Transverse colon (tissue), 4 donors: Measurements from ENCODE around the gene NCK2. TPM values are rescaled to one million over a fixed set of nuclear protein-coding genes. Genes with fewer than 3 reads are reported as not detected.

Source experiments
- DNase-seq: peaks from one replicate; pipeline ENCODE4 v3.0.0-alpha.2; 2019
- H3K27ac ChIP-seq, 4 donors: fragments of 200-600 bp; sonication (generic); 2 replicates each; pipeline ENCODE4 v1.5.1; 2016 to 2018; ENCODE audit warnings: inconsistent platforms in 4 of 4
- H3K27me3 ChIP-seq: fragments of 200-600 bp; sonication (generic); 2 replicates; pipeline ENCODE4 v1.5.1; 2017; ENCODE audit warnings: inconsistent platforms
- H3K36me3 ChIP-seq, 4 donors: fragments of 200-600 bp; sonication (generic); 2 replicates each; pipeline ENCODE4 v1.5.1; 2017 to 2019; ENCODE audit warnings: inconsistent platforms in 4 of 4
- H3K4me1 ChIP-seq, 4 donors: fragments of 200-600 bp; sonication (generic); 2 replicates each; pipeline ENCODE4 v1.5.1; 2017 to 2020; ENCODE audit warnings: inconsistent platforms in 4 of 4
- H3K4me3 ChIP-seq, 4 donors: fragments of 200-600 bp; sonication (generic); 1 replicate in 1 of 4; 2 replicates in 3 of 4; pipeline versions ENCODE4 v1.5.1 to v1.6.1; 2017 to 2019; ENCODE audit warnings: inconsistent platforms in 4 of 4
- H3K9me3 ChIP-seq, 2 donors: fragments of 200-600 bp; sonication (generic); 2 replicates each; pipeline ENCODE4 v1.5.1; 2017 to 2019; ENCODE audit warnings: inconsistent platforms in 2 of 2
- EP300 ChIP-seq: sonication (generic); formaldehyde crosslinking; IDR thresholded peaks from one replicate; pipeline ENCODE4 v1.6.1; 2017; ENCODE audit warnings: antibody characterized with exemption, low read depth
- POLR2A ChIP-seq: fragments of 450-650 bp; IDR thresholded peaks from one replicate; pipeline ENCODE4 v1.6.1; 2016; ENCODE audit warnings: antibody characterized with exemption, mild to moderate bottlenecking, moderate library complexity
- POLR2AphosphoS5 ChIP-seq, 3 donors: sonication (generic); formaldehyde crosslinking; IDR thresholded peaks; one replicate each; pipeline ENCODE4 v1.6.1; 2016; ENCODE audit warnings: antibody characterized with exemption in 3 of 3
- WGBS, 2 donors: methylation state at CpG; one replicate each; pipeline ENCODE4 v1.1.5; 2018; ENCODE audit warnings: low coverage in 1 of 2; 5-methylcytosine and 5-hydroxymethylcytosine counted together
- in situ Hi-C, 4 donors: fragments of 200-750 bp; cut with MboI; loops; one replicate each; pipeline versions ENCODE4 v1.15.0 to v1.15.1; 2017; ENCODE audit warnings: low sequenced_read_pairs in 3 of 4, low pct_ligation_motif_present in 1 of 4, low pct_unique_long_range_greater_than_20kb in 1 of 4
- intact Hi-C: fragments of 100-400 bp; cut with DNase I; formaldehyde crosslinking; loops from one replicate; pipeline ENCODE4 v1.15.1; 2023; ENCODE audit warnings: low total_unique reads
- total RNA-seq, 4 donors: library from RNA; depleted of rRNA; stranded (reverse); fragments of >200 nt; gene quantifications; one replicate each; pipeline ENCODE4 v1.1.0, GENCODE V29; 2016
- TF ChIP-seq, protein P1 (sequence below), 5 experiments: fragments of 200-600 bp in 3 of 5; fragments of 450-650 bp in 2 of 5; sonication (generic) in 3 of 5; IDR thresholded peaks; 1 replicate in 2 of 5; 2 replicates in 3 of 5; pipeline ENCODE4 v1.5.1; 2016 to 2017; ENCODE audit warnings: antibody characterized with exemption in 5 of 5, inconsistent platforms in 3 of 5, mild to moderate bottlenecking in 2 of 5, moderate library complexity in 1 of 5

NCK2 gene
- total RNA-seq, 4 donors from 2014 or later: 42.2 to 74.1 (median 59.9) TPM

GRCh38 chr2:105778080-105778607, 33.4 kb downstream of the NCK2 start:
- Histone ChIP-seq H3K36me3 (no peaks in the 10 kb centered on the region), H3K27ac (no peak overlapping the region), H3K4me1 (peaks cover 16 to 44% (median 21%) of the 10 kb centered on the region in 4 donors), H3K4me3 (no peak overlapping the region), H3K27me3 (no peaks in the 10 kb centered on the region), H3K9me3 (no peaks in the 10 kb centered on the region)
- no peak for TF ChIP-seq POLR2A
- TF ChIP-seq, protein P1, sequence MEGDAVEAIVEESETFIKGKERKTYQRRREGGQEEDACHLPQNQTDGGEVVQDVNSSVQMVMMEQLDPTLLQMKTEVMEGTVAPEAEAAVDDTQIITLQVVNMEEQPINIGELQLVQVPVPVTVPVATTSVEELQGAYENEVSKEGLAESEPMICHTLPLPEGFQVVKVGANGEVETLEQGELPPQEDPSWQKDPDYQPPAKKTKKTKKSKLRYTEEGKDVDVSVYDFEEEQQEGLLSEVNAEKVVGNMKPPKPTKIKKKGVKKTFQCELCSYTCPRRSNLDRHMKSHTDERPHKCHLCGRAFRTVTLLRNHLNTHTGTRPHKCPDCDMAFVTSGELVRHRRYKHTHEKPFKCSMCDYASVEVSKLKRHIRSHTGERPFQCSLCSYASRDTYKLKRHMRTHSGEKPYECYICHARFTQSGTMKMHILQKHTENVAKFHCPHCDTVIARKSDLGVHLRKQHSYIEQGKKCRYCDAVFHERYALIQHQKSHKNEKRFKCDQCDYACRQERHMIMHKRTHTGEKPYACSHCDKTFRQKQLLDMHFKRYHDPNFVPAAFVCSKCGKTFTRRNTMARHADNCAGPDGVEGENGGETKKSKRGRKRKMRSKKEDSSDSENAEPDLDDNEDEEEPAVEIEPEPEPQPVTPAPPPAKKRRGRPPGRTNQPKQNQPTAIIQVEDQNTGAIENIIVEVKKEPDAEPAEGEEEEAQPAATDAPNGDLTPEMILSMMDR (IDR thresholded peaks at IDR 0.05): no peak
- in situ Hi-C loops (no loop called here), intact Hi-C loops (no loop called here)
- no peak for DNase-seq
- WGBS, 2 donors: 91% methylated on average over 6 of the region's 6 CpGs; no CpG with 5 or more reads in 1 of the 2 donors

DNA sequence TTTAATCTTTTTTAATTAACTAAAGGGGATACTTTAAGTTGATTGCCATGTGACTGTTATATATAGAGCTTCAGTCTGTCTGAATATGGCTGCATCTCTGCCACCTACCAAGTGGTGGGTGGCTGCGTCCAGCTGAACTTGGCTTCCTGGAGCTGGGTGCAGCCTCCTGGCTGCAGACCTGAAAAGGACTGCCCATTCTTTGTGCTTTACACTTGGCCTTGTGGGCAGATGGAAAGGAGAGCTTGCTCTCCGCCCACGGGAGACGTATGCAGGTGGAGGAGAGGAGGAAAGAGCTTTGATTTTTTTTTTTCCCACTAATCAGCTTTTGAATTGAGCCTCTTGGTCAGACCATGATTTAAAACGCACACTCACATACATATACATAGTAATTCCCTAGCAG, 34.7 kb downstream of the NCK2 start:
- H3K4me1 ChIP-seq: peaks cover 16 to 40% (median 21%) of the 10 kb centered on the region in 4 donors

GRCh38 chr2:105780606-105781005, 35.9 kb downstream of the NCK2 start:
- in situ Hi-C loops (no loop called here), intact Hi-C loops (no loop called here)
- H3K9me3 ChIP-seq: no peaks in the 10 kb centered on the region
- H3K4me1 ChIP-seq: peaks cover 16 to 33% (median 20%) of the 10 kb centered on the region in 4 donors
- no peak for DNase-seq
- H3K27me3 ChIP-seq: no peaks in the 10 kb centered on the region
- H3K4me3 ChIP-seq: no peak overlapping the region
- no peaks in the 10 kb centered on the region for H3K36me3 ChIP-seq
- WGBS, 2 donors: 60 to 100% methylated on average over 1 to 5 of the region's 5 CpGs
- TF ChIP-seq POLR2A (no peak), POLR2AphosphoS5 (IDR thresholded peaks at IDR 0.05) (no peak), EP300 (no peak)
- TF ChIP-seq, protein P1 (IDR thresholded peaks at IDR 0.05): no peak
- no peak overlapping the region for H3K27ac ChIP-seq

More for the DNA sequence above, 34.7 kb downstream of the NCK2 start:
- WGBS, 2 donors: 59 to 62% methylated on average over 4 to 5 of the region's 5 CpGs
- Histone ChIP-seq H3K27ac (no peak overlapping the region), H3K9me3 (no peaks in the 10 kb centered on the region), H3K27me3 (no peaks in the 10 kb centered on the region), H3K36me3 (no peaks in the 10 kb centered on the region), H3K4me3 (no peak overlapping the region)
- intact Hi-C loops: no loop called here
- TF ChIP-seq POLR2A (no peak), EP300 (no peak), POLR2AphosphoS5 (IDR thresholded peaks at IDR 0.05) (no peak)
- TF ChIP-seq, protein P1 (IDR thresholded peaks at IDR 0.05): no peak
- in situ Hi-C loops: no loop called here
- DNase-seq: no peak

- peaks cover 11 to 30% (median 16%) of the 10 kb centered on the region in 4 donors for H3K4me1 ChIP-seq
Measured at GRCh38 chr2:105781274-105781978, 36.7 kb downstream of the NCK2 start.

More at GRCh38 chr2:105781274-105781978, 36.7 kb downstream of the NCK2 start:
- in situ Hi-C loops: no loop called here
- Histone ChIP-seq H3K27ac (no peak overlapping the region), H3K27me3 (no peaks in the 10 kb centered on the region), H3K4me3 (no peak overlapping the region), H3K9me3 (no peaks in the 10 kb centered on the region), H3K36me3 (no peaks in the 10 kb centered on the region)
- DNase-seq: no peak
- 52 to 84% methylated on average over 2 to 10 of the region's 10 CpGs for WGBS, 2 donors
- TF ChIP-seq POLR2AphosphoS5 (IDR thresholded peaks at IDR 0.05): no peak
- no peak for TF ChIP-seq EP300
- TF ChIP-seq POLR2A: no peak
- TF ChIP-seq, protein P1 (IDR thresholded peaks at IDR 0.05): no peak
- intact Hi-C loops: no loop called here
